HG03432 (cell line): ENCODE data around the gene TMEM242.
"Not testable (repeated sequence)": the region's sequence is repeated elsewhere in the genome, so short reads cannot be mapped to it uniquely, and the experiment has no call there.

Experiments used
- ATAC-seq: cut with Tn5 transposase; IDR thresholded peaks from one replicate; pipeline ENCODE4 v1.9.1; 2021; ENCODE audit warnings: mild to moderate bottlenecking, moderate library complexity; ENCODE audit not compliant: unreplicated experiment

The TMEM242 gene

DNA sequence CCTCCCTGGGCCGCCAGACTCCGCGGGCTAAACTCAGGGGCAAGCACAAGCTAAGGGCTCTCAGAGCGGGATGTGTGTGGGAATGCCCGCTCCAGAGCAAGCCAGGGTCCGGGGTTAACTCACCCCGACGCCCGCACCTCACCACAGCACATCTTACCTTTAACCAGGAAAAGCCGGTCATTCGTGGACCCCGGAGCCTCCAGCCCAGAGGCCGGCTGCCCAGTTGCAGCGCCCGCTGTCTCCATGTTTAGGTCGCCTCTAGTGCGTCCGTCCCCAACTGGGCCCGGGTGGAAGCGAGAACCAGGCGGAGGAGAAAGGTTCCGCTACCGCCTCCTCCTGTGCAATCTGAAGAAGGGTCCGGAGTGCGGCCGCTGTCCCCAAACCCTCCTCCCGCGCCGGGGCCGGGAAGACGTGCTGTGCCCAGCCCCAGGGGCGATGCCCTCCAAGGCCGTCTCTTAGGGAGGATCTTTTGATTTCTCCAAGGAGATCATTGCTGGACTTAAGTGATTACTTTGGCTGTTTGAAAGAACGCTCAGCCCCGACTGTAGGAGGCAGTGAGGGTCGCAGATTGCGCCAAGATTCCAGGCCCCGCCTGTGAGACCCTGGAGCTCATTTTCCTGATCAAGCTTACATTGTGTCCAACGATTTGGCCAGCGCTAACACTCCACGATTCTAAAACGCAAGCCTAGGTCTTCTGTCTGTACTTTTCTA, at the start of gene TMEM242:
Gene TMEM242, minus strand, starts transcription at position 265 of the 711 bp plus-strand sequence. Its CDS starts 20 bp downstream, at position 245.
- peak; percentile 91 for ATAC-seq

- no peak for ATAC-seq
Measured at GRCh38 chr6:157372501-157373280, 49.4 kb upstream of the TMEM242 start.

DNA sequence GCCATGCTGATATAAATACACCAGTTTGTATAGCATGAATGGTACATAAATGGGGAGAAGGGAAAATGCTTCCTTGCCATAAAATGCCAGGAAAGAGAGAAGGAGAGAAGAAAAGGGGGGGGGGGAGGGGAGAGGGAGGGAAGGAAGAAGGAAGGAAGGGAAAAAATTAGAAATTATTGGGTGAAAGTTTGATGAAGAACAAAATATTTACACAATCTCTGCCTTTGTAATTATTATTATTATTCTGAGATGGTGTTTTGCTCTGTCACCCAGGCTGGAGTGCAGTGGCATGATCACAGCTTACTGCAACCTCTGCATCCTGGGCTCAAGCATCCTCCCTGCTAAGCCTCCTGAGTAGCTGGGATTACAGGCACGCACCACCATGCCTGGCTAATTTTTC, 47.4 kb upstream of the TMEM242 start:
- no peak for ATAC-seq

DNA sequence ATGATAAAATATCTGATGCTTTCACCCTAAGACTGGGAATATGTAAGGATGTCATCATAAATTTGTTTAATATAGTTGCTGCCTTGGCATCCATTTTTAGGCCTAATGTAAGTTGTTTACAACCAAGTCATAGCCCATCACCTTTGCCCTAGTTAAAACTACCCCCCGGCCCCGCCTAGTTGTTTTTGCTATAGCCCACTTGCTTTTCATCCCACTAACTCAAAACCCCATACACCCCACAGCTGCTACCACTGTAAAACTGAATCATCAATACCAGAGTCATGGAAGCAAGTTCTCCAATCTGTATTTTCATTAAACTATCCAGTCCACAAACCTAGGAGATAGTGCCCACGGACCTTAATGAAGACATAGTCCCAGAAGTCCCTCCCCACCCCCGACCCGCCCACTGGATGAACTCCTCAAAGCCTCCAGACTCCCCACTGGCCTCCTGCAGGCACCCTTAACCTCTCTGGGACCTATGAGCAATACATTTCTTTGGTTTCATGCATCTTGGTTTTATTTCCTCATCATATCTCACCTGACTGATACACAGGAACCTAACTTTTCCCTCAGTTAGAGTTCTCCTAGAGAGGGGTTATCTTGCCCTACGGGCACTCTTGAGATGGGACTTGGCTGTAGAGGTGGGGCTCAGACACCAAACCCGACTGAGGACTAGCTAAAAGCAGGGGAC, 45.2 kb upstream of the TMEM242 start:
- no peak for ATAC-seq

GRCh38 chr6:157366648-157367047, 43.3 kb upstream of the TMEM242 start:
- no peak for ATAC-seq

DNA sequence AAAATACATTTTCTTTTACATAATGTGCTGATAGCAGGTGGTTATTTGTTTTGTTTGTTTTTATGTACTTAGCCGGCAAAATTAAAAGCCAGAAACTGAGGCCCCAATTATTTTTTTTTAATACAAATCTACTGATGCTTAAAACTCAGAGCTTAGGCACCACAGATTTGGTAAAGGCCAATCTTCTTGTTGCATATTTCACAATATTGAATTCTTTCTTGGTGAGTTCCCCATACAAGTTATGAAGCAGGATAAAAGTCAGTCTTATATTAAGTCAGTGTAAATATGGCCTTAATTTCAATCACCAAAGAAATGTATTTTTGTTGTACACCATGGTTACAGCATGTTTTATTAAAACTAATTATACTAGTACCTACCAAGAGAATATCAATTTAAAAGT, 41.4 kb upstream of the TMEM242 start:
- ATAC-seq: no peak

- ATAC-seq: no peak
Measured at GRCh38 chr6:157361886-157362285, 38.6 kb upstream of the TMEM242 start.

- no peak for ATAC-seq
Measured at GRCh38 chr6:157358287-157358686, 35.0 kb upstream of the TMEM242 start.

DNA sequence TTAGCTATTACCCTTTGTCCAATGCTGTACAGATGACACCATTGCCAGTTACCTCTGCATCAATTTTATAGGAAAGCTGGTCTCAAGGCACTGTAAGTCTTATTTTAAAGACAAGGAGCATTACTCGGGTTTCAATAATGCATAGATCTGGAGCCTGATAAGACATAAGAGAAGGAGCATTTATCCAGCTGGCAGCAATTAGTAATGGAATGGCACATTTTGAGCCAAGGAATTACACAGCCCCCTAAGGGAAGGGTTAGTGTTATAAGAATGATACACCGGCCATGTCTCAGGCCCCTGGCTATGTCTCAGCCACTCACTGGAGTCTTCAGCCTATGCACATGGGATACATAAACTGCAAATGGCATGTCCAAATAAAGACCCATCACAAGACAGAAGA, 23.1 kb upstream of the TMEM242 start:
- ATAC-seq: no peak

- ATAC-seq: no peak
Measured at GRCh38 chr6:157343732-157344131, 20.4 kb upstream of the TMEM242 start.

GRCh38 chr6:157339432-157339831, 16.1 kb upstream of the TMEM242 start:
- ATAC-seq: no peak

DNA sequence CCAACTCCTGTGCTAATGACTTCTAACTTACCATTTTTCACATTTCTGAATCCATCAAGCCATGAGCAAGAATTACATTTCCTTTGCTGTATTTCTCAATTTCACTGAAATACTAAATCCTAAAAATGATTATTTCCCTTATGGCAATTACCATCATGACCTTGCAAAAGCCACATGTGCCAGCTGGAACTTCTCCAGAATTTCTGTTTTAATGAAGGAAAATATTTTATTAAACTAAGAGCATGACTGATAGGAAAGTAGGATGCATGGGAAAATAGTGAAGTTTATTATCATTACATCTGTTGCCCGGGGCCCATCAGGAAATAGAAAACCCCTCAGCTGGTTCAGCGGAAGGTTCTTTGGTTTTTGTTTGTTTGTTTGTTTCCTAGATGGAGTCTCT, 14.4 kb upstream of the TMEM242 start:
- no peak for ATAC-seq

DNA sequence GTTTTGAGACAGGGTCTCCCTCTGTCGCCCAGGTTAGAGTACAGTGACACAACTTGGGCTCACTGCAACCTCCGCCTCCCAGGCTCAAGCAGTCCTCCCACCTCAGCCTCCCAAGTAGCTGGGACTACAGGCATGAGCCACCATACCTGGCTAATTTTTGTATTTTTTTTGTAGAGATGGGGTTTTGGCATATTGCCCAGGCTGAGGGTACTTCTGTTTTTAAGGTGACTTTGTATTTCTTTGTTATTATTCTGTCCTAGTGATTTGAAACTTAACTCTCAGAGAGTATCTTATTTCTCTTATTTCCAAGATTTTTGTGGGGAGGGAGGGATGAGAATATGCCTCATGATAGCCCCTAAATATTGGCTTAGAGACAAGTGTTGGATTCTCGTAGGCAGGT, 14.0 kb upstream of the TMEM242 start:
- not testable (repeated sequence) for ATAC-seq

DNA sequence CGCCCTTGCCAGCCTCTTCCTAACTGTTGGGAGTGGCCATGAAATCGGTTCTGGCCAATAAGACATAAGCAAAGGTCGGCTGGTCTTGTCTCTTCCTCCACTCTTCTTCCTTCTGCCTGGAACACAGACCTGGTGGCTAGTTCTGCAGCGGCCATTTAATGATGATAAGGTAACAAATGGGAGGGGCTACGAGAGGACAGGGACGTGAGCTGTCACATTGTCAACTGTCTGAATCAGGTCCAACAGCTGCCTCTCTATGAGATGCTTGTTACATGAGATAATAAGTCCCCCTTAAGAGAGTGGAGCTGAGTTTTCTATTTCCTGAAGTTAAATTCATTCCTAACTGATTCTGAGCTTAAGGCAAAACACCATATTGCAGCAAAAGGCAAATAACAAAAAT, 12.5 kb upstream of the TMEM242 start:
- ATAC-seq: no peak

DNA sequence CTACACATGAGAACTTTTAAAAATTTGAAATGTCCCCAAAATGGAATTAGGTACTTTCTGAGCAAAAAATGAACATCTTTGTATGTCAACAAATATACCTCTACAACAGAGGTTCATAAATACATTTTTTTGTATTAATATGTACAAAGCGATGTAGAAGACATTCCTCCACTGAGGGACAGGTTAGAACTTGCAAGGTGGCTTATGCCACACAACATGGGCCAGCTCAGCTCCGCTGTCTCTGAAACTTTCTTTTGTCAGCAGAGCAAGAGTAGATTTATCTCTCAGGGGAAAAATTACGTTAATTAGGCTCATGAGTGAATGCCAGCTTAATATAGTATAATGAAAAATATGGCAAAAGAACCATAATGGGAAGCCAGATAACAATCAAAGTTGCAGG, 10.6 kb upstream of the TMEM242 start:
- ATAC-seq: no peak

- no peak for ATAC-seq
Measured at GRCh38 chr6:157333537-157333936, 10.2 kb upstream of the TMEM242 start.

DNA sequence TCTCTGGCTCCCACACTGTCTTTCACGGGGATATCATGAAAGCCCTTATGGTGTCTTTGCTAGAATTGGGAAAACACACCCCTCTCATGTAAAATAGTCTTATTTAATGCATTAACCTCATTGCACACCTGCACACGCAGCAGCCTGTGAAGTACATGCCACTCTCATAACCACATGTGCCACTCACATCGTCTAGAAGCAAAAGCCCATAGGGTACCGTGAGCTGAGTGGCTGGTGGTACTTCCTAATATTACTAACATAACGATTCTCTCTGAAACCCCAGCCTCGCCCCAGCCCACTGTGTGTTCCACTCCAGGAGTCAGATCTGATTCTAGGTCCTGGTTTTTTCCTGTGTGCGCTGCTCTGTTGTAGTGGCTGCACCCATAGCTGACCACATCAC, 9.5 kb upstream of the TMEM242 start:
- ATAC-seq: no peak

- no peak for ATAC-seq
Measured at GRCh38 chr6:157330831-157331230, 7.5 kb upstream of the TMEM242 start.

- ATAC-seq: no peak
Measured at GRCh38 chr6:157329829-157330228, 6.5 kb upstream of the TMEM242 start.

DNA sequence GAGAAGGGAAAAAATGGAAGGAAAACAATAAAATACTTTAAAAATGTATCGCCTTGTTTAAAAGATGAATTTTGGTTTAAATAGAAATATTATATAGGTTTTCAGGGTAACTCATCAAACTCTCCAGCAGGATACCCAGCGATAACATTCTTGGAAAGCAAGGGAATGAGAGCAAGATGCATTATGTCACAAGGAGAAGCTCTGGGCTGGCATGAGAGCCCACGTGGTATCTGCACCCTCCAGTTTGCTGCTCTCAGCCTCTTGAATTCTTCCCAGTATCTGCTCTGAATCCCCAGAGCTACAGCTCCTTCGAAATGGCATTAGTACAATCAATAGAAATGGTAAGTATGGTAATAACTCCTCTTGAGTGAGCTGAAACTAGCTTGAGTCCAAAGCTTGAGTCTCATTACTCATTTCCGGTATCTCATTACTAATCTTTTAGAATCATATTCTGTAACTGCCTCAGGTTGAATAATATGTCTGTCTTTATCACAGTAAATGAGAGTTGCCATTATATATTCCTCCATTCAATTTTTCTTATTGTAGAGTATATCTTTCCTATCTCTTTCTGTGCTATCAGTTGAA, 4.9 kb upstream of the TMEM242 start:
- no peak for ATAC-seq

GRCh38 chr6:157326979-157327378, 3.7 kb upstream of the TMEM242 start:
- no peak for ATAC-seq
